Measurements from ENCODE around the gene APPL2. TPM values are rescaled to one million over a fixed set of nuclear protein-coding genes. Genes with fewer than 3 reads are reported as not detected.
"Not testable (repeated sequence)": the region's sequence is repeated elsewhere in the genome, so short reads cannot be mapped to it uniquely, and the experiment has no call there.

Gene APPL2
- total RNA-seq, 2 donors from 2014 or later, result 13.2 to 26.4 TPM

DNA sequence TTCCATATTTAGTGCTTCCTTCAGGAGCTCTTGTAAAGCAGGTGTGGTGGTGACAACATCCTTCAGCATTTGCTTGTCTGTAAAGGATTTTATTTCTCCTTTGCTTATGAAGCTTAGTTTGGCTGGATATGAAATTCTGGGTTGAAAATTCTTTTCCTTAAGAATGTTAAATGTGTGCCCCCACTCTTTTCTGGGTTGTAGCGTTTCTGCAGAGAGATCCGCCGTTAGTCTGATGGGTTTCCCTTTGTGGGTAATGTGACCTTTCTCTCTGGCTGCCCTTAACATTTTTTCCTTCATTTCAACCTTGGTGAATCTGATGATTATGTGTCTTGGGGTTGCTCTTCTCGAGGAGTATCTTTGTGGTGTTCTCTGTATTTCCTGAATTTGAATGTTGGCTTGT lies 52.6 kb downstream of the APPL2 start:
- not testable (repeated sequence) for H3K4me3 Mint-ChIP-seq; H3K27ac Mint-ChIP-seq; H3K9me3 Mint-ChIP-seq; H3K27me3 Mint-ChIP-seq; ATAC-seq; DNase-seq (ENCODE audit: low spot score)
- Mint-ChIP-seq H3K36me3 (peaks cover 45% of the 10 kb centered on the region), H3K4me1 (ENCODE audit: low read depth in 2 of 2) (peaks cover 0 to 13% of the 10 kb centered on the region in 2 donors)

- not testable (repeated sequence) for H3K4me1 Mint-ChIP-seq (ENCODE audit: low read depth in 2 of 2); H3K27me3 Mint-ChIP-seq; H3K9me3 Mint-ChIP-seq; H3K27ac Mint-ChIP-seq; H3K4me3 Mint-ChIP-seq; ATAC-seq; DNase-seq (ENCODE audit: low spot score)
- peaks cover 40% of the 10 kb centered on the region for H3K36me3 Mint-ChIP-seq
These were observed 56.9 kb downstream of the APPL2 start for GRCh38 chr12:105179114-105179513.

DNA sequence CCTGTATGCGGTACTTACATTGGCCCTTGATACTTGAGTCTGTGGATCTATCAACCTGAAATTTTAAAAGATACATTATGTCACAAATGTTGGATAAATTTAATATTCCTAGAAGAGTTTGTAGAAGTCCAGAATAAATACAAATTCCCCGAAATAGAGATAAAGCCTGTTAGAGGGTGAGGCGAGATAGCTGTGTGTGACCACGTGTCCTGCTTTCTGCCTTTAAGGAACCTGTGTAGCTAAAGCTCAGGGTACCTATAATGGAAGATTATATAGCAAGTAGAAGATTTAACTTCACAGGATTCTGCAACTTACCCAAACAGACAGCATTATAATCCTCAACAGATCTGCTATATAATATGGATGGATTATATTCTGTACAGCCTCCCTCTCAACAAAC lies 58.8 kb downstream of the APPL2 start:
- Mint-ChIP-seq H3K27me3 (no peaks in the 10 kb centered on the region), H3K4me3 (no peak overlapping the region), H3K27ac (no peak overlapping the region), H3K36me3 (peaks cover 24% of the 10 kb centered on the region), H3K4me1 (ENCODE audit: low read depth in 2 of 2) (peaks cover 0 to 3% of the 10 kb centered on the region in 2 donors), H3K9me3 (no peaks in the 10 kb centered on the region)
- ATAC-seq (no peak), DNase-seq (ENCODE audit: low spot score) (no peak)

DNA sequence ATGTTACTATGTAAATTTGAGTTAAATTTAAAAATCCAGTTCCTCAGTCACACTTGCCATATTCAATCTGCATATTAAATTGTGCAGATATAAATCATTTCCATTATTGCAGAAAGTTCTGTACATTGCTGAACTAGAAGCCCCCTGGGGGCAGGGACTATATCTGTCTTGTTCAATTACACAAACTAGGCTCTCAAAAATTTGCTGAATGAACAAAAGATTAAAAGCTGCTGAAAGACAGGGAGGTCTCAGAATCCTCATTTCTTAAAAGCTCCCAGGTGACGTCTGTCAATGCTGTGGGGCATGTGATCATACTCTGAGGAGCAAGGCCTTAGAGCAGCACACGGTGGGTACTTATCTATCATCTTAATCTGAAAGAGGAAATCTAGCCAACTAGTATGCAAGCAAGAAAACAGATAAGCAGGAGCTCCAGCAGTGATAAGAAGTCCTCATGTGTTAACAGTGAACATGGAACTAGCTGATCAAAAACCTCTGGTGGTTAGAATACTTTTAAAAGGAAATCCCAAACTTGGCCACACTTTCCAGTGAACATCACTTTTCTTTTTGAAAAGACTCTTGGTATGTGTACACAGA lies 60.5 kb downstream of the APPL2 start:
- no peaks in the 10 kb centered on the region for H3K9me3 Mint-ChIP-seq
- H3K4me3 Mint-ChIP-seq, result no peak overlapping the region
- no peak overlapping the region for H3K27ac Mint-ChIP-seq
- DNase-seq (ENCODE audit: low spot score) (no peak), ATAC-seq (no peak)
- H3K36me3 Mint-ChIP-seq, result peaks cover 15% of the 10 kb centered on the region
- H3K27me3 Mint-ChIP-seq, result no peaks in the 10 kb centered on the region
- H3K4me1 Mint-ChIP-seq (ENCODE audit: low read depth in 2 of 2), result peaks cover 0 to 3% of the 10 kb centered on the region in 2 donors

DNA sequence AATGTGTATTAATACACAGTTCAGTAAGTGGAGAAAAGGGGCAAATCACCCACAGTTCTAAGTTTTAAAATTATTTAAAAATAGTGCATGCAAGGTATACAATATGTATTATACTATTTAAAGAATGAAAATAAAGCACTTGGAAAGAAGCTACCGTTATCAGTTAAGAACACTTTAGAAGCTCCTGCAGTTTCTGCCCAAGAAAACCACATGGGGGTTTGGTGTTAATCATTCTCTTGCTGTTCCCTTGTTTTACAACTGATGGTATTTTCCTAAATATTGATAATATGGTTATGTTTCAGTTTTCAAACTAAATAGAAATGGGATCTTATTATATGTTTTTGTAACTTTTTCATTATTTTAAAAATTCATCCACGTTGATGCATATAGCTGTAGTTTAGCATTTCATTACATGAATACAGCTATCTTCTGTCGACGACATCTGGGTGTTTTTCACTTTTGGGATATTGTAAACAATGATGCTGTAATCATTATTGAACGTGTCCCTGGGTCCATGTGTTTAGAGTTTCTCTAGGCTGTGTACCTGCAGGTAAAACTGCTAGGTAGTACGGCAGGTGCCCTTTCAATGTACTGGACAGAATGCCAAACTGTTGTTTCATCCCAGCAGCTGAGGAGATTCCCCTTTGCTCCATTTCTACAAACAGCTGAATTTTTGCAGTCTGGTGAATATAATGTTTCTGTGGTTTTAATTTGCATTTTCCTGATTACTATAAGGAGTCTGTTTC lies 64.1 kb downstream of the APPL2 start:
- no peaks in the 10 kb centered on the region for H3K4me1 Mint-ChIP-seq (ENCODE audit: low read depth in 2 of 2)
- DNase-seq (ENCODE audit: low spot score), result no peak
- no peaks in the 10 kb centered on the region for H3K9me3 Mint-ChIP-seq
- H3K27me3 Mint-ChIP-seq, result no peaks in the 10 kb centered on the region
- ATAC-seq, result no peak
- no peak overlapping the region for H3K27ac Mint-ChIP-seq
- H3K36me3 Mint-ChIP-seq, result peaks cover 5% of the 10 kb centered on the region
- no peak overlapping the region for H3K4me3 Mint-ChIP-seq

- Mint-ChIP-seq H3K27me3 (no peaks in the 10 kb centered on the region), H3K27ac (no peak overlapping the region), H3K36me3 (peaks cover 6% of the 10 kb centered on the region), H3K4me1 (ENCODE audit: low read depth in 2 of 2) (no peaks in the 10 kb centered on the region), H3K4me3 (no peak overlapping the region), H3K9me3 (no peaks in the 10 kb centered on the region)
- ATAC-seq (no peak), DNase-seq (ENCODE audit: low spot score) (no peak)
These were observed 65.8 kb downstream of the APPL2 start for GRCh38 chr12:105170139-105170538.

- Mint-ChIP-seq H3K4me3 (no peak overlapping the region), H3K27ac (no peak overlapping the region), H3K9me3 (no peaks in the 10 kb centered on the region), H3K27me3 (no peaks in the 10 kb centered on the region), H3K36me3 (peaks cover 19% of the 10 kb centered on the region), H3K4me1 (ENCODE audit: low read depth in 2 of 2) (no peaks in the 10 kb centered on the region)
- no peak for ATAC-seq
- no peak for DNase-seq (ENCODE audit: low spot score)
These were observed 68.0 kb downstream of the APPL2 start for GRCh38 chr12:105168006-105168405.

DNA sequence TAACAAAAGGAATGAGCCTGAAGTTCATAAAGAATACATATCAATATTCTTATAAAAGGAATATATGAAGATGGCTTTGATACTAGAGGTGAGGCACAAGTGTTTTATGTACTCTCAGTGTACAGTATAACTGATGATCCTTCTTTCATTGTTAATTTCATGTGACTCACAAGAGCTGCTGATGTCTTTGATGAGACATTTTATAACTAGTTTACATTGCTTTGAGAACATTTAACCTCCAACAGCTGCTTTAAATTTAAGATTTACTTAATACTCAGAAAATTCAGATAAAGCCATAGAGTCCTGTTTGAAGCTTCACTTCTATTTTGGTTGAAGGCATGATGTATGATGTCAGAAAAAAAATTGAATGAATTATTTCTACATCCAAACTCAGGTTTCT lies 68.6 kb downstream of the APPL2 start:
- DNase-seq (ENCODE audit: low spot score) (no peak), ATAC-seq (no peak)
- Mint-ChIP-seq H3K27ac (no peak overlapping the region), H3K36me3 (peaks cover 19% of the 10 kb centered on the region), H3K4me3 (no peak overlapping the region), H3K9me3 (no peaks in the 10 kb centered on the region), H3K27me3 (no peaks in the 10 kb centered on the region), H3K4me1 (ENCODE audit: low read depth in 2 of 2) (no peaks in the 10 kb centered on the region)

DNA sequence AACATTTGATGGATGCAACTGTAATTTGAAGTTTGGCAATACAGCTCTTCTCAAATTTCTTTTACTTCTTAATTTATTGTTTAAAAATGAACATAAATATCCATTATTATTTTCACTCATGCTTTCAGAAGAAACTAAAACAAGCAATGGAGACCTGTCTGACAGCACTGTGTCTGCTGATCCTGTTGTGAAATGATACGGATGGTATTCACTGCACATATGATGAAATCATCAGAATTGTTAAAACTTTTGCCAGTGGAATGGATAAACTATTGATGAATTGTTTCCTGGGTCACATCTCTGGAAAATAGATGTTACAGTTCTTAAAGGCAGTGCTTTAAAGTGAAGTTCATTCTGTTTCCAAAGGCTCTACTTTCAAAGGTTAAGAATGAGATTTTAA lies 69.2 kb downstream of the APPL2 start:
- no peaks in the 10 kb centered on the region for H3K4me1 Mint-ChIP-seq (ENCODE audit: low read depth in 2 of 2)
- no peaks in the 10 kb centered on the region for H3K9me3 Mint-ChIP-seq
- peaks cover 19% of the 10 kb centered on the region for H3K36me3 Mint-ChIP-seq
- ATAC-seq (no peak), DNase-seq (ENCODE audit: low spot score) (no peak)
- no peak overlapping the region for H3K27ac Mint-ChIP-seq
- H3K27me3 Mint-ChIP-seq, result no peaks in the 10 kb centered on the region
- no peak overlapping the region for H3K4me3 Mint-ChIP-seq

GRCh38 chr12:105164068-105164467 lies 71.9 kb downstream of the APPL2 start:
- H3K36me3 Mint-ChIP-seq, result peaks cover 25% of the 10 kb centered on the region
- H3K4me1 Mint-ChIP-seq (ENCODE audit: low read depth in 2 of 2), result no peaks in the 10 kb centered on the region
- no peak overlapping the region for H3K27ac Mint-ChIP-seq
- no peaks in the 10 kb centered on the region for H3K9me3 Mint-ChIP-seq
- DNase-seq (ENCODE audit: low spot score) (no peak), ATAC-seq (no peak)
- no peak overlapping the region for H3K4me3 Mint-ChIP-seq
- H3K27me3 Mint-ChIP-seq, result no peaks in the 10 kb centered on the region

- Mint-ChIP-seq H3K27me3 (no peaks in the 10 kb centered on the region), H3K4me3 (no peak overlapping the region), H3K27ac (no peak overlapping the region), H3K9me3 (no peaks in the 10 kb centered on the region), H3K4me1 (ENCODE audit: low read depth in 2 of 2) (peaks cover 0 to 3% of the 10 kb centered on the region in 2 donors), H3K36me3 (peaks cover 27% of the 10 kb centered on the region)
- ATAC-seq (no peak), DNase-seq (ENCODE audit: low spot score) (no peak)
These were observed 73.8 kb downstream of the APPL2 start for GRCh38 chr12:105162174-105162573.

GRCh38 chr12:105158876-105159275 lies 77.1 kb downstream of the APPL2 start:
- H3K4me3 Mint-ChIP-seq, result no peak overlapping the region
- no peak overlapping the region for H3K27ac Mint-ChIP-seq
- ATAC-seq (no peak), DNase-seq (ENCODE audit: low spot score) (no peak)
- H3K27me3 Mint-ChIP-seq, result no peaks in the 10 kb centered on the region
- H3K4me1 Mint-ChIP-seq (ENCODE audit: low read depth in 2 of 2), result peaks cover 0 to 3% of the 10 kb centered on the region in 2 donors
- H3K9me3 Mint-ChIP-seq, result no peaks in the 10 kb centered on the region
- H3K36me3 Mint-ChIP-seq, result peaks cover 29% of the 10 kb centered on the region

DNA sequence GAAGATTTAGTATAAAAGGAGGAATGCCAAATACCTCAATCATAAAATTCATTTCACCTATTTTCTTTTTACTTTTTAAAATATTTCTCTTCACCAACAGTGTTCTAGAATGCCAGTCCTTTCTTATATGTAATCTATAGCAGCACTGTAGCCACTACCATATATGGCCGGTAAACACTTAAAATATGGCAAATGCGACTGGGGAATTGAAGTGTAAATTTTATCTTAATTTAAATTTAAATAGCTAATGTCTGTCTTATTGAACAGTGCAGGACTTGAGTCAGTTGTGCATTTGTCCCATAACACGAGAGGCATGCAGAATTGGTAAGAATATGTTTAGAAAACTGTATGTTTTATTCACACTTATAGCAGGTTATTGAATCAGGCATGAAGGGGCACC lies 78.4 kb downstream of the APPL2 start:
- H3K9me3 Mint-ChIP-seq, result no peaks in the 10 kb centered on the region
- no peak for DNase-seq (ENCODE audit: low spot score)
- H3K27ac Mint-ChIP-seq, result no peak overlapping the region

GRCh38 chr12:105156260-105156659 lies 79.7 kb downstream of the APPL2 start:
- ATAC-seq, result no peak

More for the DNA sequence above, 78.4 kb downstream of the APPL2 start:
- Mint-ChIP-seq H3K4me3 (no peak overlapping the region), H3K4me1 (ENCODE audit: low read depth in 2 of 2) (peaks cover 0 to 3% of the 10 kb centered on the region in 2 donors), H3K27me3 (no peaks in the 10 kb centered on the region), H3K36me3 (peaks cover 20% of the 10 kb centered on the region)
- no peak for ATAC-seq

More at GRCh38 chr12:105156260-105156659, 79.7 kb downstream of the APPL2 start:
- peaks cover 20% of the 10 kb centered on the region for H3K36me3 Mint-ChIP-seq
- H3K4me1 Mint-ChIP-seq (ENCODE audit: low read depth in 2 of 2), result peaks cover 0 to 3% of the 10 kb centered on the region in 2 donors
- no peaks in the 10 kb centered on the region for H3K27me3 Mint-ChIP-seq
- H3K4me3 Mint-ChIP-seq, result no peak overlapping the region
- no peak overlapping the region for H3K27ac Mint-ChIP-seq
- DNase-seq (ENCODE audit: low spot score), result no peak
- H3K9me3 Mint-ChIP-seq, result no peaks in the 10 kb centered on the region
